ENCODE measurements around the gene ALDH1L2.

DNA sequence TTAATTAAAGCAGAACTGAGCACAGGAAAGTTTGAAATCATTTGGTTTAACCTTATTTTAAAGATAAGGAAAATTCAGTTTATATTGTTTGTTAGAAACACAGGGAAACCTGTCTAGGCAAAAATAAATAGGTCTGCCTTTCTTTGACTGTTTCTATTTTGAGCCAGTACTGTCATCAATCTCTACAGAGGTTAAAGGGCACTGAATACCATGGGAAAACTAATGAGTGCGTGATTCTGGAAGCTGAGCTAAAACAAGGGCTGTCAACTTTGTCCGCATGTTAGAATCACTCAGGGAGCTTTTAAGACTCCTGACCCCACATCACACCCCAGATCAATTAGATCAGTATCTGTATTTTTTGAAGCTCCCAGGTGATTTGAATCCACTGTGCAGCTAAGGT, 59.3 kb downstream of the ALDH1L2 start:
- TF ChIP-seq TARDBP (IDR thresholded peaks at IDR 0.05) (no peak), ARNT (IDR thresholded peaks at IDR 0.05) (no peak), ZNF384 (IDR thresholded peaks at IDR 0.05) (no peak), BHLHE40 (IDR thresholded peaks at IDR 0.05; ENCODE audit: borderline replicate concordance) (no peak), NFRKB (IDR thresholded peaks at IDR 0.05) (no peak), SP1 (IDR thresholded peaks at IDR 0.05) (no peak), HDGF (IDR thresholded peaks at IDR 0.05; ENCODE audit: borderline replicate concordance) (no peak), L3MBTL2 (conservative IDR thresholded peaks at IDR 0.05) (no peak), FOXM1 (IDR thresholded peaks at IDR 0.05; ENCODE audit: borderline replicate concordance) (no peak), CTBP1 (IDR thresholded peaks at IDR 0.05; ENCODE audit: borderline replicate concordance) (no peak)

Data from HEK293T (cell line).